ENCODE results near the gene LOX. TPM values are rescaled to one million over a fixed set of nuclear protein-coding genes. Genes with fewer than 3 reads are reported as not detected.

LOX gene
- polyA plus RNA-seq, 2 donors, result 0.71 to 1.2 TPM

GRCh38 chr5:122035913-122036312, 42.1 kb downstream of the LOX start:
- no peaks in the 10 kb centered on the region for H3K4me1 ChIP-seq (ENCODE audit: control insufficient read depth in 2 of 2, insufficient read depth in 2 of 2, low read length in 1 of 2)
- H3K27me3 ChIP-seq (ENCODE audit: control insufficient read depth in 1 of 2, insufficient read depth in 2 of 2, low read length in 2 of 2), result no peaks in the 10 kb centered on the region
- no peaks in the 10 kb centered on the region for H3K9me3 ChIP-seq (ENCODE audit: control insufficient read depth in 2 of 2, insufficient read depth in 1 of 2, low read depth in 1 of 2, low read length in 1 of 2)
- H3K36me3 ChIP-seq (ENCODE audit: control insufficient read depth in 2 of 2, insufficient read depth in 2 of 2, low read length in 1 of 2), result no peaks in the 10 kb centered on the region
- 58 to 62% methylated on average over 2 of the region's 2 CpGs for WGBS, 2 donors
- H3K4me3 ChIP-seq (ENCODE audit: low read depth in 1 of 2, low read length in 2 of 2), result no peak overlapping the region
- no peak overlapping the region for H3K27ac ChIP-seq (ENCODE audit: low read depth in 2 of 2, low read length in 1 of 2)

- WGBS, 2 donors, result 88 to 94% methylated on average over 2 of the region's 2 CpGs
- H3K27ac ChIP-seq (ENCODE audit: low read depth in 2 of 2, low read length in 1 of 2), result no peak overlapping the region
- H3K4me1 ChIP-seq (ENCODE audit: control insufficient read depth in 2 of 2, insufficient read depth in 2 of 2, low read length in 1 of 2), result no peaks in the 10 kb centered on the region
- H3K27me3 ChIP-seq (ENCODE audit: control insufficient read depth in 1 of 2, insufficient read depth in 2 of 2, low read length in 2 of 2), result no peaks in the 10 kb centered on the region
- H3K4me3 ChIP-seq (ENCODE audit: low read depth in 1 of 2, low read length in 2 of 2), result no peak overlapping the region
- no peaks in the 10 kb centered on the region for H3K9me3 ChIP-seq (ENCODE audit: control insufficient read depth in 2 of 2, insufficient read depth in 1 of 2, low read depth in 1 of 2, low read length in 1 of 2)
- H3K36me3 ChIP-seq (ENCODE audit: control insufficient read depth in 2 of 2, insufficient read depth in 2 of 2, low read length in 1 of 2), result no peaks in the 10 kb centered on the region
Measured at GRCh38 chr5:122031836-122032235, 46.2 kb downstream of the LOX start.

- H3K27ac ChIP-seq (ENCODE audit: low read depth in 2 of 2, low read length in 1 of 2), result no peak overlapping the region
Measured at GRCh38 chr5:122030251-122030650, 47.8 kb downstream of the LOX start.

GRCh38 chr5:122029818-122030217, 48.2 kb downstream of the LOX start:
- H3K4me1 ChIP-seq (ENCODE audit: control insufficient read depth in 2 of 2, insufficient read depth in 2 of 2, low read length in 1 of 2), result no peaks in the 10 kb centered on the region
- no peaks in the 10 kb centered on the region for H3K9me3 ChIP-seq (ENCODE audit: control insufficient read depth in 2 of 2, insufficient read depth in 1 of 2, low read depth in 1 of 2, low read length in 1 of 2)
- no peaks in the 10 kb centered on the region for H3K27me3 ChIP-seq (ENCODE audit: control insufficient read depth in 1 of 2, insufficient read depth in 2 of 2, low read length in 2 of 2)
- WGBS, 2 donors, result 84 to 93% methylated on average over 1 of the region's 1 CpG
- no peak overlapping the region for H3K27ac ChIP-seq (ENCODE audit: low read depth in 2 of 2, low read length in 1 of 2)
- H3K36me3 ChIP-seq (ENCODE audit: control insufficient read depth in 2 of 2, insufficient read depth in 2 of 2, low read length in 1 of 2), result no peaks in the 10 kb centered on the region
- H3K4me3 ChIP-seq (ENCODE audit: low read depth in 1 of 2, low read length in 2 of 2), result no peak overlapping the region

More at GRCh38 chr5:122030251-122030650, 47.8 kb downstream of the LOX start:
- H3K36me3 ChIP-seq (ENCODE audit: control insufficient read depth in 2 of 2, insufficient read depth in 2 of 2, low read length in 1 of 2), result no peaks in the 10 kb centered on the region
- H3K9me3 ChIP-seq (ENCODE audit: control insufficient read depth in 2 of 2, insufficient read depth in 1 of 2, low read depth in 1 of 2, low read length in 1 of 2), result no peaks in the 10 kb centered on the region
- no peaks in the 10 kb centered on the region for H3K4me1 ChIP-seq (ENCODE audit: control insufficient read depth in 2 of 2, insufficient read depth in 2 of 2, low read length in 1 of 2)
- no peak overlapping the region for H3K4me3 ChIP-seq (ENCODE audit: low read depth in 1 of 2, low read length in 2 of 2)
- H3K27me3 ChIP-seq (ENCODE audit: control insufficient read depth in 1 of 2, insufficient read depth in 2 of 2, low read length in 2 of 2), result no peaks in the 10 kb centered on the region

GRCh38 chr5:122022966-122023365, 55.1 kb downstream of the LOX start:
- Histone ChIP-seq H3K27ac (ENCODE audit: low read depth in 2 of 2, low read length in 1 of 2) (no peak overlapping the region), H3K27me3 (ENCODE audit: control insufficient read depth in 1 of 2, insufficient read depth in 2 of 2, low read length in 2 of 2) (no peaks in the 10 kb centered on the region), H3K36me3 (ENCODE audit: control insufficient read depth in 2 of 2, insufficient read depth in 2 of 2, low read length in 1 of 2) (peaks cover 0 to 3% of the 10 kb centered on the region in 2 donors), H3K4me1 (ENCODE audit: control insufficient read depth in 2 of 2, insufficient read depth in 2 of 2, low read length in 1 of 2) (no peaks in the 10 kb centered on the region), H3K4me3 (ENCODE audit: low read depth in 1 of 2, low read length in 2 of 2) (no peak overlapping the region), H3K9me3 (ENCODE audit: control insufficient read depth in 2 of 2, insufficient read depth in 1 of 2, low read depth in 1 of 2, low read length in 1 of 2) (no peaks in the 10 kb centered on the region)
- WGBS, 2 donors, result 91 to 98% methylated on average over 2 of the region's 2 CpGs

GRCh38 chr5:122019919-122020590, 58.0 kb downstream of the LOX start:
- no peaks in the 10 kb centered on the region for H3K27me3 ChIP-seq (ENCODE audit: control insufficient read depth in 1 of 2, insufficient read depth in 2 of 2, low read length in 2 of 2)
- no peaks in the 10 kb centered on the region for H3K9me3 ChIP-seq (ENCODE audit: control insufficient read depth in 2 of 2, insufficient read depth in 1 of 2, low read depth in 1 of 2, low read length in 1 of 2)
- 92 to 93% methylated on average over 7 of the region's 7 CpGs for WGBS, 2 donors
- H3K4me1 ChIP-seq (ENCODE audit: control insufficient read depth in 2 of 2, insufficient read depth in 2 of 2, low read length in 1 of 2), result no peaks in the 10 kb centered on the region
- H3K36me3 ChIP-seq (ENCODE audit: control insufficient read depth in 2 of 2, insufficient read depth in 2 of 2, low read length in 1 of 2), result peaks cover 0 to 3% of the 10 kb centered on the region in 2 donors
- H3K4me3 ChIP-seq (ENCODE audit: low read depth in 1 of 2, low read length in 2 of 2), result no peak overlapping the region
- H3K27ac ChIP-seq (ENCODE audit: low read depth in 2 of 2, low read length in 1 of 2), result no peak overlapping the region

- Histone ChIP-seq H3K27me3 (ENCODE audit: control insufficient read depth in 1 of 2, insufficient read depth in 2 of 2, low read length in 2 of 2) (no peaks in the 10 kb centered on the region), H3K27ac (ENCODE audit: low read depth in 2 of 2, low read length in 1 of 2) (no peak overlapping the region), H3K9me3 (ENCODE audit: control insufficient read depth in 2 of 2, insufficient read depth in 1 of 2, low read depth in 1 of 2, low read length in 1 of 2) (no peaks in the 10 kb centered on the region), H3K4me3 (ENCODE audit: low read depth in 1 of 2, low read length in 2 of 2) (no peak overlapping the region), H3K4me1 (ENCODE audit: control insufficient read depth in 2 of 2, insufficient read depth in 2 of 2, low read length in 1 of 2) (no peaks in the 10 kb centered on the region), H3K36me3 (ENCODE audit: control insufficient read depth in 2 of 2, insufficient read depth in 2 of 2, low read length in 1 of 2) (no peaks in the 10 kb centered on the region)
- 60 to 71% methylated on average over 5 of the region's 5 CpGs for WGBS, 2 donors
Measured at GRCh38 chr5:122015471-122015870, 62.6 kb downstream of the LOX start.

- no peak overlapping the region for H3K27ac ChIP-seq (ENCODE audit: low read depth in 2 of 2, low read length in 1 of 2)
- no peaks in the 10 kb centered on the region for H3K36me3 ChIP-seq (ENCODE audit: control insufficient read depth in 2 of 2, insufficient read depth in 2 of 2, low read length in 1 of 2)
- 59 to 69% methylated on average over 6 of the region's 6 CpGs for WGBS, 2 donors
- H3K4me1 ChIP-seq (ENCODE audit: control insufficient read depth in 2 of 2, insufficient read depth in 2 of 2, low read length in 1 of 2), result no peaks in the 10 kb centered on the region
- no peaks in the 10 kb centered on the region for H3K27me3 ChIP-seq (ENCODE audit: control insufficient read depth in 1 of 2, insufficient read depth in 2 of 2, low read length in 2 of 2)
- H3K4me3 ChIP-seq (ENCODE audit: low read depth in 1 of 2, low read length in 2 of 2), result no peak overlapping the region
- H3K9me3 ChIP-seq (ENCODE audit: control insufficient read depth in 2 of 2, insufficient read depth in 1 of 2, low read depth in 1 of 2, low read length in 1 of 2), result no peaks in the 10 kb centered on the region
Measured at GRCh38 chr5:122014236-122014935, 63.7 kb downstream of the LOX start.
